ENCODE data around the gene CIAO2B. TPM values are rescaled to one million over a fixed set of nuclear protein-coding genes. Genes with fewer than 3 reads are reported as not detected.

CIAO2B gene
- total and polyA plus RNA-seq, 4 donors = 51.1 to 120 (median 86.2) TPM

- Histone ChIP-seq H3K27ac (ENCODE audit: low read depth in 1 of 2, low read length in 2 of 2) (no peak overlapping the region), H3K36me3 (ENCODE audit: control insufficient read depth in 4 of 4, insufficient read depth in 3 of 4, low read depth in 1 of 4, low read length in 3 of 4) (peaks cover 4 to 23% (median 15%) of the 10 kb centered on the region in 4 donors), H3K27me3 (ENCODE audit: control insufficient read depth in 4 of 4, insufficient read depth in 4 of 4, low read length in 3 of 4) (no peaks in the 10 kb centered on the region), H3K4me3 (ENCODE audit: low read depth in 1 of 3, low read length in 3 of 3) (no peak overlapping the region), H3K9ac (ENCODE audit: low read depth in 1 of 2, low read length in 2 of 2) (no peak overlapping the region), H3K4me1 (ENCODE audit: control insufficient read depth in 4 of 4, insufficient read depth in 4 of 4, low read length in 3 of 4) (peaks cover 2 to 19% (median 12%) of the 10 kb centered on the region in 4 donors), H3K9me3 (ENCODE audit: control insufficient read depth in 4 of 4, low read length in 3 of 4) (no peaks in the 10 kb centered on the region)
- DNase-seq (ENCODE audit: low spot score) = no peak
- TF ChIP-seq TAF1 (conservative IDR thresholded peaks at IDR 0.05) (no peak), HNF4G (IDR thresholded peaks at IDR 0.05) (no peak), HNF4A (conservative IDR thresholded peaks at IDR 0.05) (no peak), RXRA (IDR thresholded peaks at IDR 0.05) (no peak)
- WGBS = 84% methylated on average over 2 of the region's 2 CpGs
These were observed 47.9 kb downstream of the CIAO2B start for GRCh38 chr16:66886321-66886720.

- TF ChIP-seq NR2F2 (IDR thresholded peaks at IDR 0.05) (no peak), REST (IDR thresholded peaks at IDR 0.05) (no peak), SP1 (IDR thresholded peaks at IDR 0.05) (no peak), ZBTB33 (IDR thresholded peaks at IDR 0.05) (no peak), HNF4G (IDR thresholded peaks at IDR 0.05) (no peak), CTCF (IDR thresholded peaks at IDR 0.05; ENCODE audit: low read depth, low read length, missing input control) (no peak), ATF3 (IDR thresholded peaks at IDR 0.05) (no peak), RAD21 (IDR thresholded peaks at IDR 0.05) (no peak), MAX (IDR thresholded peaks at IDR 0.05) (no peak), TAF1 (conservative IDR thresholded peaks at IDR 0.05) (no peak), HNF4A (conservative IDR thresholded peaks at IDR 0.05) (no peak), FOXA1 (IDR thresholded peaks at IDR 0.05) (no peak), FOXA2 (IDR thresholded peaks at IDR 0.05) (no peak), RXRA (IDR thresholded peaks at IDR 0.05) (no peak)
- no peaks in the 10 kb centered on the region for H3K9me3 ChIP-seq (ENCODE audit: control insufficient read depth in 4 of 4, low read length in 3 of 4)
- H3K27ac ChIP-seq (ENCODE audit: low read depth in 1 of 2, low read length in 2 of 2) = no peak overlapping the region
- no peak overlapping the region for H3K9ac ChIP-seq (ENCODE audit: low read depth in 1 of 2, low read length in 2 of 2)
- DNase-seq (ENCODE audit: low spot score) = no peak
- peaks cover 4 to 23% (median 15%) of the 10 kb centered on the region in 4 donors for H3K36me3 ChIP-seq (ENCODE audit: control insufficient read depth in 4 of 4, insufficient read depth in 3 of 4, low read depth in 1 of 4, low read length in 3 of 4)
- WGBS = 94% methylated on average over 12 of the region's 12 CpGs
- H3K4me3 ChIP-seq (ENCODE audit: low read depth in 1 of 3, low read length in 3 of 3) = no peak overlapping the region
- H3K4me1 ChIP-seq (ENCODE audit: control insufficient read depth in 4 of 4, insufficient read depth in 4 of 4, low read length in 3 of 4) = peaks cover 0 to 15% (median 9%) of the 10 kb centered on the region in 4 donors
- H3K27me3 ChIP-seq (ENCODE audit: control insufficient read depth in 4 of 4, insufficient read depth in 4 of 4, low read length in 3 of 4) = no peaks in the 10 kb centered on the region
These were observed 48.7 kb downstream of the CIAO2B start for GRCh38 chr16:66885491-66885890.

All from liver (tissue), 9 donors.